K562 (cell line): ENCODE measurements around the gene KLHL29. TPM values are rescaled to one million over a fixed set of nuclear protein-coding genes. Genes with fewer than 3 reads are reported as not detected.

Source experiments
- ATAC-seq: fragments of 200-7000 bp; cut with Tn5 transposase; 3 replicates; pipeline ENCODE4 v1.9.1; 2020; ENCODE audit warnings: moderate library complexity
- BruUV-seq: library from RNA; stranded (reverse); fragments of 400-500 nt; replicated peaks from 2 replicates; lab custom pipeline; 2021; lab: Mats Ljungman, UMichigan
- CTCF ChIA-PET: fragments of 300-600 bp; formaldehyde crosslinking; extraction: SDS; loops from one replicate; lab custom pipeline; 2021; ENCODE audit warnings: low intra/inter-chr PET ratio; lab: Yijun Ruan, JAX
- POLR2A ChIA-PET: fragments of 300-600, 350-650 bp; sonication (Branson Sonifier 250); formaldehyde crosslinking; extraction: SDS; loops from one replicate; lab custom pipeline; 2021; ENCODE audit warnings: antibody characterized with exemption, inconsistent platforms; lab: Yijun Ruan, JAX
- DNase-seq, 4 experiments: peaks; one replicate each; pipeline versions ENCODE4 v3.0.0 to v3.0.0-alpha.2; 2011 to 2018; ENCODE audit warnings: low spot score in 3 of 4, mixed read lengths in 3 of 4; ENCODE audit errors: extremely low read depth in 1 of 4
- FAIRE-seq: peaks from 2 replicates; lab custom pipeline; 2011; peaks lifted over from hg19 to GRCh38; lab: Jason Lieb, UNC
- H2AFZ ChIP-seq: 2 replicates; pipeline ENCODE4 v1.6.0; 2011; ENCODE audit warnings: low read depth, low read length, control low read depth, inconsistent platforms
- H3K27ac ChIP-seq: fragments of 200-600 bp; 3 replicates; pipeline ENCODE4 v1.8.0; 2011; ENCODE audit warnings: low read depth, mild to moderate bottlenecking, control low read depth, inconsistent platforms, low read length, moderate library complexity, mixed read lengths; ENCODE audit errors: extremely low read depth
- H3K27me3 ChIP-seq, 2 experiments: fragments of 300-600 bp in 1 of 2; 2 replicates in 1 of 2; 3 replicates in 1 of 2; pipeline versions ENCODE4 v1.6.0 to v1.8.0; 2011; ENCODE audit warnings: inconsistent platforms in 2 of 2, low read length in 2 of 2, mild to moderate bottlenecking in 1 of 2, mixed read lengths in 1 of 2, moderate library complexity in 1 of 2; ENCODE audit not compliant: control insufficient read depth in 2 of 2, insufficient read depth in 2 of 2
- H3K36me3 ChIP-seq: fragments of 300-600 bp; 3 replicates; pipeline ENCODE4 v1.8.0; 2011; ENCODE audit warnings: mild to moderate bottlenecking, low read length, inconsistent platforms; ENCODE audit not compliant: control insufficient read depth, insufficient read depth
- H3K4me1 ChIP-seq, 2 experiments: fragments of 200-600 bp in 1 of 2; replicated peaks in 1 of 2; 2 replicates in 1 of 2; 3 replicates in 1 of 2; pipeline versions ENCODE4 v1.5.1 to v1.8.0; 2011; ENCODE audit warnings: inconsistent platforms in 2 of 2, low read length in 2 of 2, mild to moderate bottlenecking in 1 of 2, mixed read lengths in 1 of 2, moderate library complexity in 1 of 2; ENCODE audit not compliant: control insufficient read depth in 2 of 2, insufficient read depth in 2 of 2
- H3K4me2 ChIP-seq: 2 replicates; pipeline ENCODE4 v1.6.1; 2011; ENCODE audit warnings: low read length, control low read depth, inconsistent platforms, mixed read lengths; ENCODE audit not compliant: insufficient read depth
- H3K4me3 ChIP-seq: fragments of 200-600 bp; sonication (generic), shearing (Covaris generic); 2 replicates; pipeline ENCODE4 v1.5.1; 2016; ENCODE audit warnings: control low read depth, inconsistent platforms
- H3K79me2 ChIP-seq: fragments of 200-600 bp; 3 replicates; pipeline ENCODE4 v1.8.0; 2011; ENCODE audit warnings: low read length, inconsistent platforms; ENCODE audit not compliant: control insufficient read depth, insufficient read depth
- H3K9ac ChIP-seq, 2 experiments: 2 replicates each; pipeline versions ENCODE4 v1.6.0 to v1.6.1; 2011; ENCODE audit warnings: low read depth in 2 of 2, low read length in 2 of 2, control low read depth in 1 of 2, inconsistent platforms in 1 of 2, mild to moderate bottlenecking in 1 of 2, mixed read lengths in 1 of 2; ENCODE audit not compliant: insufficient read depth in 1 of 2
- H3K9me1 ChIP-seq: one replicate; pipeline ENCODE4 v1.6.0; 2011; ENCODE audit warnings: inconsistent platforms, mild to moderate bottlenecking, low read length, moderate library complexity; ENCODE audit not compliant: control insufficient read depth, insufficient read depth
- H3K9me3 ChIP-seq: replicated peaks from 2 replicates; pipeline ENCODE4 v1.5.1; 2011; ENCODE audit warnings: low read depth, low read length, inconsistent platforms; ENCODE audit not compliant: control insufficient read depth, insufficient read depth
- H4K20me1 ChIP-seq: replicated peaks from 2 replicates; pipeline ENCODE4 v1.6.1; 2011; ENCODE audit warnings: low read length, inconsistent platforms, mixed read lengths; ENCODE audit not compliant: control insufficient read depth, insufficient read depth
- HDAC1 ChIP-seq, 2 experiments: fragments of 450-650 bp; IDR thresholded peaks; 2 replicates each; pipeline ENCODE4 v1.6.1; 2016 to 2017; ENCODE audit warnings: inconsistent platforms in 1 of 2, mild to moderate bottlenecking in 1 of 2, moderate library complexity in 1 of 2
- JUND ChIP-seq, 2 experiments: IDR thresholded peaks; 2 replicates in 1 of 2; 3 replicates in 1 of 2; pipeline ENCODE4 v1.6.1; 2011; ENCODE audit warnings: borderline replicate concordance in 2 of 2, low read depth in 2 of 2, low read length in 2 of 2, improper control_type of control experiment in 1 of 2, missing biosample characterization in 1 of 2, missing genetic modification characterization in 1 of 2, missing genetic modification reagents in 1 of 2
- WGBS: fragments of 100-300 bp; shearing (Covaris generic); methylation state at CpG from one replicate; pipeline ENCODE4 v1.1.6; 2016; ENCODE audit warnings: low coverage, mixed read lengths; ENCODE audit not compliant: insufficient coverage; ENCODE audit errors: missing lambda C conversion rate; 5-methylcytosine and 5-hydroxymethylcytosine counted together
- in situ Hi-C: fragments of 300-500 bp; cut with MboI; formaldehyde crosslinking; loops from 4 replicates; pipeline ENCODE4 v1.15.0; 2018; ENCODE audit warnings: inconsistent platforms, mixed read lengths
- intact Hi-C: fragments of 100-400 bp; cut with micrococcal nuclease; formaldehyde crosslinking; loops from 2 replicates; pipeline ENCODE4 v1.14.2; 2022
- polyA plus RNA-seq, 8 experiments: library from polyadenylated mRNA; depleted of rRNA in 4 of 8; stranded (reverse) in 5 of 8; unstranded in 3 of 8; fragments of >200 nt; fragmentation: Nextera tagmentation in 2 of 8; fragmentation: Illumina TruSeq in 1 of 8; extraction: Ambion mirVana in 2 of 8; extraction: Trizol in 1 of 8; gene quantifications; 2 replicates each; pipeline versions ENCODE4 v1.2.1 to v1.2.3, GENCODE V29; 2011 to 2014; ENCODE audit warnings: inconsistent platforms in 1 of 8, missing spikeins in 1 of 8
- total RNA-seq, 7 experiments: library from RNA; depleted of rRNA in 6 of 7; stranded (reverse); fragments of >200 nt in 6 of 7; fragmentation: Illumina TruSeq in 2 of 7; extraction: Trizol in 2 of 7; gene quantifications; 2 replicates each; pipeline versions ENCODE4 v1.2.1 to v1.2.3, GENCODE V29; 2011 to 2021; ENCODE audit warnings: low replicate concordance in 1 of 7
- TF ChIP-seq, protein P1 (sequence below): fragments of 450-650 bp; IDR thresholded peaks from 2 replicates; pipeline ENCODE4 v1.6.1; 2018; ENCODE audit warnings: mild to moderate bottlenecking, low read depth; ENCODE audit not compliant: partially characterized antibody

KLHL29 gene
- total and polyA plus RNA-seq, 9 of the 15 experiments (the other 6 are each of a cell fraction or from before 2014, with no cell fraction given): 0.03 to 0.31 (median 0.08) TPM; not detected in 1

GRCh38 chr2:23549821-23550530 is 165.0 kb downstream of the KLHL29 start:
- intact Hi-C loops: no loop called here
- no peak overlapping the region for H3K4me2 ChIP-seq

GRCh38 chr2:23550553-23550952 is 165.6 kb downstream of the KLHL29 start:
- no peaks in the 10 kb centered on the region for H3K79me2 ChIP-seq
- H2AFZ ChIP-seq: no peak overlapping the region
- ChIA-PET CTCF (no interaction called here), POLR2A (no interaction called here)
- TF ChIP-seq, protein P1, sequence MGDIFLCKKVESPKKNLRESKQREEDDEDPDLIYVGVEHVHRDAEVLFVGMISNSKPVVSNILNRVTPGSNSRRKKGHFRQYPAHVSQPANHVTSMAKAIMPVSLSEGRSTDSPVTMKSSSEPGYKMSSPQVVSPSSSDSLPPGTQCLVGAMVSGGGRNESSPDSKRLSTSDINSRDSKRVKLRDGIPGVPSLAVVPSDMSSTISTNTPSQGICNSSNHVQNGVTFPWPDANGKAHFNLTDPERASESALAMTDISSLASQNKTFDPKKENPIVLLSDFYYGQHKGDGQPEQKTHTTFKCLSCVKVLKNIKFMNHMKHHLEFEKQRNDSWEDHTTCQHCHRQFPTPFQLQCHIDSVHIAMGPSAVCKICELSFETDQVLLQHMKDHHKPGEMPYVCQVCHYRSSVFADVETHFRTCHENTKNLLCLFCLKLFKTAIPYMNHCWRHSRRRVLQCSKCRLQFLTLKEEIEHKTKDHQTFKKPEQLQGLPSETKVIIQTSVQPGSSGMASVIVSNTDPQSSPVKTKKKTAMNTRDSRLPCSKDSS: no peak
- no peak for TF ChIP-seq HDAC1 (IDR thresholded peaks at IDR 0.05)
- no peak overlapping the region for H3K9ac ChIP-seq
- FAIRE-seq (no peak), DNase-seq (no peak), ATAC-seq (no peak)
- H3K36me3 ChIP-seq: no peaks in the 10 kb centered on the region
- 0% methylated on average over 7 of the region's 7 CpGs for WGBS
- no peak overlapping the region for H3K27ac ChIP-seq
- peaks cover 19 to 91% of the 10 kb centered on the region in 2 experiments; a peak in 4 of 5 replicates for H3K27me3 ChIP-seq
- H4K20me1 ChIP-seq: peaks cover 7% of the 10 kb centered on the region; the same call in 1 of the 2 replicates
- intact Hi-C loops: no loop called here
- no peak overlapping the region for H3K4me3 ChIP-seq
- no peaks in the 10 kb centered on the region for H3K9me3 ChIP-seq
- H3K4me1 ChIP-seq: peaks cover 0 to 5% of the 10 kb centered on the region in 2 experiments; a peak in 2 of 5 replicates
- no peaks in the 10 kb centered on the region for H3K9me1 ChIP-seq
- H3K4me2 ChIP-seq: no peak overlapping the region
- in situ Hi-C loops: no loop called here
- BruUV-seq: no TSS peak

More at GRCh38 chr2:23549821-23550530, 165.0 kb downstream of the KLHL29 start:
- Histone ChIP-seq H3K9ac (no peak overlapping the region), H3K9me3 (no peaks in the 10 kb centered on the region), H3K27me3 (peaks cover 22 to 91% of the 10 kb centered on the region in 2 experiments; a peak in 4 of 5 replicates), H3K4me3 (no peak overlapping the region), H3K79me2 (no peaks in the 10 kb centered on the region), H4K20me1 (peaks cover 7% of the 10 kb centered on the region; the same call in 1 of the 2 replicates), H3K36me3 (no peaks in the 10 kb centered on the region), H3K9me1 (no peaks in the 10 kb centered on the region), H2AFZ (no peak overlapping the region), H3K4me1 (peaks cover 0 to 5% of the 10 kb centered on the region in 2 experiments; a peak in 2 of 5 replicates), H3K27ac (no peak overlapping the region)
- TF ChIP-seq JUND (IDR thresholded peaks at IDR 0.05; ENCODE audit: borderline replicate concordance, low read depth, low read length): no peak
- TF ChIP-seq JUND (tag; IDR thresholded peaks at IDR 0.05; ENCODE audit: borderline replicate concordance, low read depth, low read length): no peak
- ATAC-seq (no peak), DNase-seq (no peak), FAIRE-seq (no peak)
- ChIA-PET CTCF (no interaction called here), POLR2A (no interaction called here)
- WGBS: 1% methylated on average over 16 of the region's 16 CpGs
- no TSS peak for BruUV-seq
- in situ Hi-C loops: no loop called here
